A549 (cell line): ENCODE data around the gene ITPA.

Experiments
- CTCF ChIP-seq: fragments of >200 bp; sonication (Bioruptor Twin); formaldehyde crosslinking; IDR thresholded peaks from 3 replicates; pipeline ENCODE4 v1.5.1; 2016
- MAFK ChIP-seq: fragments of 450-650 bp; IDR thresholded peaks from 2 replicates; pipeline ENCODE4 v1.6.1; 2014; ENCODE audit not compliant: partially characterized antibody
- RAD21 ChIP-seq, 2 experiments: fragments of >200 bp in 1 of 2; sonication (Bioruptor Twin) in 1 of 2; formaldehyde crosslinking in 1 of 2; IDR thresholded peaks in 1 of 2; conservative IDR thresholded peaks in 1 of 2; 2 replicates in 1 of 2; 3 replicates in 1 of 2; pipeline ENCODE4 v1.6.1; 2012 to 2018; ENCODE audit warnings: inconsistent platforms in 1 of 2

GRCh38 chr20:3195590-3196237 lies 13.6 kb upstream of the ITPA start:
- TF ChIP-seq CTCF: no peak
- TF ChIP-seq MAFK: no peak
- no peak for TF ChIP-seq RAD21 (conservative IDR thresholded peaks at IDR 0.05 in 1 of 2, IDR thresholded peaks at IDR 0.05 in 1 of 2)
